Lower leg skin (tissue), 3 donors: ENCODE measurements around the gene CLDN11.

ENCODE experiments used
- POLR2A ChIP-seq, 2 donors: fragments of 450-650 bp; IDR thresholded peaks; one replicate each; pipeline ENCODE4 v1.6.1; 2016 to 2017; ENCODE audit warnings: antibody characterized with exemption in 2 of 2, mild to moderate bottlenecking in 1 of 2, moderate library complexity in 1 of 2
- TF ChIP-seq, protein P1 (sequence below), 3 donors: fragments of 450-650 bp; IDR thresholded peaks; one replicate each; pipeline ENCODE4 v1.5.1; 2016; ENCODE audit warnings: antibody characterized with exemption in 3 of 3, mild to moderate bottlenecking in 3 of 3, moderate library complexity in 2 of 3

DNA sequence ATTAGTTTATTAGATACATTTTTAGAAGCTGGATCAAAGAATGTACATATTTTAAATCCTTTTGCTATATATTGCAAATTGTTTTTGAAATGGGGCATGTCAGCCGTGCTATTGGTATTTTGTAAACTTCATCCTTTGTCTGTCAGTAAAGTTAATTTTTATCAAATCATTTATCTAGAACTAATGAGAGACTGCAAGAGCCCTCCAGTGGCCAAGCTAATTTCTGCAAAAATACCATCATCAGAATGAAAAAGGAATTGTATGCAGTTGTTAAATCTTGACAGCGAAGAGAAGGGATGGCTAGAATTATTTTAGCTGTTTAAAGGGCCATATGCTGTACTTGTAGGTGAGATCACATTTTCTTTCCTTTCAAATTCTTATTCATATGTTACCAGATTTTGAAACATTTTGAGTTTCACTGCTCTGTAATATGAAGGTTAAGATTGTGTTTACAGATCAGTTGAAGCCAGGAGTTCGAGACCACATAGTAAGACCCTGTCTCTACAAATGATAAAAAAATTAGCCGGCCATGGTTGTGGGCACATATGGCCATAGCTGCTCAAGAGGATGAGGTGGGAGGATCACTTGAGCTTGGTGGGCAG lies 8.1 kb upstream of the CLDN11 start:
- TF ChIP-seq, protein P1, sequence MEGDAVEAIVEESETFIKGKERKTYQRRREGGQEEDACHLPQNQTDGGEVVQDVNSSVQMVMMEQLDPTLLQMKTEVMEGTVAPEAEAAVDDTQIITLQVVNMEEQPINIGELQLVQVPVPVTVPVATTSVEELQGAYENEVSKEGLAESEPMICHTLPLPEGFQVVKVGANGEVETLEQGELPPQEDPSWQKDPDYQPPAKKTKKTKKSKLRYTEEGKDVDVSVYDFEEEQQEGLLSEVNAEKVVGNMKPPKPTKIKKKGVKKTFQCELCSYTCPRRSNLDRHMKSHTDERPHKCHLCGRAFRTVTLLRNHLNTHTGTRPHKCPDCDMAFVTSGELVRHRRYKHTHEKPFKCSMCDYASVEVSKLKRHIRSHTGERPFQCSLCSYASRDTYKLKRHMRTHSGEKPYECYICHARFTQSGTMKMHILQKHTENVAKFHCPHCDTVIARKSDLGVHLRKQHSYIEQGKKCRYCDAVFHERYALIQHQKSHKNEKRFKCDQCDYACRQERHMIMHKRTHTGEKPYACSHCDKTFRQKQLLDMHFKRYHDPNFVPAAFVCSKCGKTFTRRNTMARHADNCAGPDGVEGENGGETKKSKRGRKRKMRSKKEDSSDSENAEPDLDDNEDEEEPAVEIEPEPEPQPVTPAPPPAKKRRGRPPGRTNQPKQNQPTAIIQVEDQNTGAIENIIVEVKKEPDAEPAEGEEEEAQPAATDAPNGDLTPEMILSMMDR (IDR thresholded peaks at IDR 0.05) = no peak
- no peak for TF ChIP-seq POLR2A (IDR thresholded peaks at IDR 0.05)
